ENCODE measurements around the gene TMEM178B.

TMEM178B gene

GRCh38 chr7:141210862-141211261 is 137.0 kb downstream of the TMEM178B start:
- Histone ChIP-seq H3K4me2 (ENCODE audit: low read length) (no peak overlapping the region), H3K4me1 (ENCODE audit: control insufficient read depth, insufficient read depth, low read length) (no peaks in the 10 kb centered on the region), H3K27me3 (ENCODE audit: control insufficient read depth, insufficient read depth, low read length) (no peaks in the 10 kb centered on the region), H3K9me3 (replicated peaks; ENCODE audit: low read length) (no peaks in the 10 kb centered on the region), H3K9ac (ENCODE audit: low read depth, low read length) (no peak overlapping the region), H3K4me3 (ENCODE audit: low read length) (no peak overlapping the region), H3K36me3 (ENCODE audit: insufficient read depth, low read length) (no peaks in the 10 kb centered on the region)

GRCh38 chr7:141213226-141213625 is 139.4 kb downstream of the TMEM178B start:
- Histone ChIP-seq H3K9ac (ENCODE audit: low read depth, low read length) (no peak overlapping the region), H3K36me3 (ENCODE audit: insufficient read depth, low read length) (no peaks in the 10 kb centered on the region), H3K9me3 (replicated peaks; ENCODE audit: low read length) (no peaks in the 10 kb centered on the region)

GRCh38 chr7:141217938-141218337 is 144.1 kb downstream of the TMEM178B start:
- Histone ChIP-seq H3K27me3 (ENCODE audit: control insufficient read depth, insufficient read depth, low read length) (no peaks in the 10 kb centered on the region), H3K4me2 (ENCODE audit: low read length) (no peak overlapping the region), H3K4me1 (ENCODE audit: control insufficient read depth, insufficient read depth, low read length) (no peaks in the 10 kb centered on the region), H3K9ac (ENCODE audit: low read depth, low read length) (no peak overlapping the region), H3K36me3 (ENCODE audit: insufficient read depth, low read length) (no peaks in the 10 kb centered on the region), H3K9me3 (replicated peaks; ENCODE audit: low read length) (no peaks in the 10 kb centered on the region), H3K4me3 (ENCODE audit: low read length) (no peak overlapping the region)

More at GRCh38 chr7:141213226-141213625, 139.4 kb downstream of the TMEM178B start:
- Histone ChIP-seq H3K4me3 (ENCODE audit: low read length) (no peak overlapping the region), H3K4me2 (ENCODE audit: low read length) (no peak overlapping the region), H3K4me1 (ENCODE audit: control insufficient read depth, insufficient read depth, low read length) (no peaks in the 10 kb centered on the region), H3K27me3 (ENCODE audit: control insufficient read depth, insufficient read depth, low read length) (no peaks in the 10 kb centered on the region)

- Histone ChIP-seq H3K4me3 (ENCODE audit: low read length) (no peak overlapping the region), H3K4me1 (ENCODE audit: control insufficient read depth, insufficient read depth, low read length) (no peaks in the 10 kb centered on the region), H3K4me2 (ENCODE audit: low read length) (no peak overlapping the region), H3K9ac (ENCODE audit: low read depth, low read length) (no peak overlapping the region), H3K27me3 (ENCODE audit: control insufficient read depth, insufficient read depth, low read length) (no peaks in the 10 kb centered on the region), H3K9me3 (replicated peaks; ENCODE audit: low read length) (no peaks in the 10 kb centered on the region), H3K36me3 (ENCODE audit: insufficient read depth, low read length) (no peaks in the 10 kb centered on the region)
These were observed 145.1 kb downstream of the TMEM178B start for GRCh38 chr7:141218941-141219340.

- H3K9me3 ChIP-seq (replicated peaks; ENCODE audit: low read length), result no peaks in the 10 kb centered on the region
- H3K4me1 ChIP-seq (ENCODE audit: control insufficient read depth, insufficient read depth, low read length), result no peaks in the 10 kb centered on the region
- H3K4me3 ChIP-seq (ENCODE audit: low read length), result no peak overlapping the region
- no peak overlapping the region for H3K4me2 ChIP-seq (ENCODE audit: low read length)
- H3K36me3 ChIP-seq (ENCODE audit: insufficient read depth, low read length), result no peaks in the 10 kb centered on the region
- no peaks in the 10 kb centered on the region for H3K27me3 ChIP-seq (ENCODE audit: control insufficient read depth, insufficient read depth, low read length)
- no peak overlapping the region for H3K9ac ChIP-seq (ENCODE audit: low read depth, low read length)
These were observed 146.5 kb downstream of the TMEM178B start for GRCh38 chr7:141220263-141220880.

- Histone ChIP-seq H3K36me3 (ENCODE audit: insufficient read depth, low read length) (no peaks in the 10 kb centered on the region), H3K9ac (ENCODE audit: low read depth, low read length) (no peak overlapping the region), H3K9me3 (replicated peaks; ENCODE audit: low read length) (no peaks in the 10 kb centered on the region), H3K27me3 (ENCODE audit: control insufficient read depth, insufficient read depth, low read length) (no peaks in the 10 kb centered on the region), H3K4me3 (ENCODE audit: low read length) (no peak overlapping the region), H3K4me1 (ENCODE audit: control insufficient read depth, insufficient read depth, low read length) (no peaks in the 10 kb centered on the region), H3K4me2 (ENCODE audit: low read length) (no peak overlapping the region)
These were observed 147.2 kb downstream of the TMEM178B start for GRCh38 chr7:141221007-141221612.

- H3K4me3 ChIP-seq (ENCODE audit: low read length), result no peak overlapping the region
These were observed 152.2 kb downstream of the TMEM178B start for GRCh38 chr7:141225916-141226618.

GRCh38 chr7:141227454-141227853 is 153.6 kb downstream of the TMEM178B start:
- Histone ChIP-seq H3K4me1 (ENCODE audit: control insufficient read depth, insufficient read depth, low read length) (no peaks in the 10 kb centered on the region), H3K4me3 (ENCODE audit: low read length) (no peak overlapping the region), H3K9me3 (replicated peaks; ENCODE audit: low read length) (no peaks in the 10 kb centered on the region), H3K27me3 (ENCODE audit: control insufficient read depth, insufficient read depth, low read length) (no peaks in the 10 kb centered on the region), H3K9ac (ENCODE audit: low read depth, low read length) (no peak overlapping the region), H3K4me2 (ENCODE audit: low read length) (no peak overlapping the region), H3K36me3 (ENCODE audit: insufficient read depth, low read length) (no peaks in the 10 kb centered on the region)

More at GRCh38 chr7:141225916-141226618, 152.2 kb downstream of the TMEM178B start:
- Histone ChIP-seq H3K36me3 (ENCODE audit: insufficient read depth, low read length) (no peaks in the 10 kb centered on the region), H3K27me3 (ENCODE audit: control insufficient read depth, insufficient read depth, low read length) (no peaks in the 10 kb centered on the region), H3K9ac (ENCODE audit: low read depth, low read length) (no peak overlapping the region), H3K9me3 (replicated peaks; ENCODE audit: low read length) (no peaks in the 10 kb centered on the region), H3K4me1 (ENCODE audit: control insufficient read depth, insufficient read depth, low read length) (no peaks in the 10 kb centered on the region), H3K4me2 (ENCODE audit: low read length) (no peak overlapping the region)

GRCh38 chr7:141228482-141228881 is 154.6 kb downstream of the TMEM178B start:
- Histone ChIP-seq H3K4me3 (ENCODE audit: low read length) (no peak overlapping the region), H3K9ac (ENCODE audit: low read depth, low read length) (no peak overlapping the region), H3K4me2 (ENCODE audit: low read length) (no peak overlapping the region), H3K36me3 (ENCODE audit: insufficient read depth, low read length) (no peaks in the 10 kb centered on the region), H3K9me3 (replicated peaks; ENCODE audit: low read length) (no peaks in the 10 kb centered on the region), H3K27me3 (ENCODE audit: control insufficient read depth, insufficient read depth, low read length) (no peaks in the 10 kb centered on the region), H3K4me1 (ENCODE audit: control insufficient read depth, insufficient read depth, low read length) (no peaks in the 10 kb centered on the region)

GRCh38 chr7:141231018-141231792 is 157.3 kb downstream of the TMEM178B start:
- Histone ChIP-seq H3K9ac (ENCODE audit: low read depth, low read length) (no peak overlapping the region), H3K9me3 (replicated peaks; ENCODE audit: low read length) (no peaks in the 10 kb centered on the region), H3K4me1 (ENCODE audit: control insufficient read depth, insufficient read depth, low read length) (no peaks in the 10 kb centered on the region)

GRCh38 chr7:141232286-141233051 is 158.6 kb downstream of the TMEM178B start:
- H3K4me3 ChIP-seq (ENCODE audit: low read length), result no peak overlapping the region
- H3K4me1 ChIP-seq (ENCODE audit: control insufficient read depth, insufficient read depth, low read length), result no peaks in the 10 kb centered on the region
- no peaks in the 10 kb centered on the region for H3K36me3 ChIP-seq (ENCODE audit: insufficient read depth, low read length)

More at GRCh38 chr7:141231018-141231792, 157.3 kb downstream of the TMEM178B start:
- Histone ChIP-seq H3K36me3 (ENCODE audit: insufficient read depth, low read length) (no peaks in the 10 kb centered on the region), H3K4me3 (ENCODE audit: low read length) (no peak overlapping the region), H3K27me3 (ENCODE audit: control insufficient read depth, insufficient read depth, low read length) (no peaks in the 10 kb centered on the region), H3K4me2 (ENCODE audit: low read length) (no peak overlapping the region)

More at GRCh38 chr7:141232286-141233051, 158.6 kb downstream of the TMEM178B start:
- H3K27me3 ChIP-seq (ENCODE audit: control insufficient read depth, insufficient read depth, low read length), result no peaks in the 10 kb centered on the region
- no peak overlapping the region for H3K4me2 ChIP-seq (ENCODE audit: low read length)
- H3K9ac ChIP-seq (ENCODE audit: low read depth, low read length), result no peak overlapping the region
- H3K9me3 ChIP-seq (replicated peaks; ENCODE audit: low read length), result no peaks in the 10 kb centered on the region

Data from skeletal muscle satellite cell (primary cell).